Hippocampal formation (tissue), 2 donors: ENCODE data around the gene TGFB1I1.
"Not testable (repeated sequence)": the region's sequence is repeated elsewhere in the genome, so short reads cannot be mapped to it uniquely, and the experiment has no call there.

Experiments used
- DNase-seq, 2 donors: peaks; one replicate each; lab custom pipeline; 2025; lab: John Stamatoyannopoulos, UW

Gene TGFB1I1

GRCh38 chr16:31471241-31471874 is 594 bp upstream of the TGFB1I1 start:
- no peak for DNase-seq

- no peak for DNase-seq
Observed at GRCh38 chr16:31472709-31473203, 804 bp downstream of the TGFB1I1 start.

GRCh38 chr16:31473264-31473984 is 1.5 kb downstream of the TGFB1I1 start:
- no peak for DNase-seq

GRCh38 chr16:31474173-31474714 is 2.3 kb downstream of the TGFB1I1 start:
- DNase-seq: no peak

GRCh38 chr16:31474773-31475738 is 3.1 kb downstream of the TGFB1I1 start:
- no peak for DNase-seq

GRCh38 chr16:31475946-31476302 is 4.0 kb downstream of the TGFB1I1 start:
- DNase-seq: no peak

GRCh38 chr16:31476303-31477219 is 4.6 kb downstream of the TGFB1I1 start:
- peak in 1 of 2 donors; percentile 47 for DNase-seq

- DNase-seq: no peak
Observed at GRCh38 chr16:31477220-31478216, 5.6 kb downstream of the TGFB1I1 start.

- no peak for DNase-seq
Observed at GRCh38 chr16:31478956-31479355, 7.0 kb downstream of the TGFB1I1 start.

- DNase-seq: no peak
Observed at GRCh38 chr16:31479751-31480150, 7.8 kb downstream of the TGFB1I1 start.

GRCh38 chr16:31480851-31481536 is 9.0 kb downstream of the TGFB1I1 start:
- DNase-seq: no peak

GRCh38 chr16:31483081-31483480 is 11.1 kb downstream of the TGFB1I1 start, which contains the start of gene SLC5A2:
TSS of gene SLC5A2 (plus strand) at chr16:31483123. CDS start at chr16:31483137, 14 bp downstream.
- DNase-seq: no peak

- DNase-seq: not testable (repeated sequence)
Observed at GRCh38 chr16:31484048-31484447, 12.1 kb downstream of the TGFB1I1 start.

GRCh38 chr16:31484491-31485171 is 12.7 kb downstream of the TGFB1I1 start:
- no peak for DNase-seq

- DNase-seq: no peak
Observed at GRCh38 chr16:31485571-31485970, 13.6 kb downstream of the TGFB1I1 start.

- no peak for DNase-seq
Observed at GRCh38 chr16:31486045-31486444, 14.1 kb downstream of the TGFB1I1 start.

GRCh38 chr16:31487071-31487719 is 15.2 kb downstream of the TGFB1I1 start:
- no peak for DNase-seq
